Trophoblast cell (in vitro differentiated cells and primary cell): ENCODE measurements around the gene PHF11.
A peak's percentile ranks its signal among the peaks of the same experiment; 100 is the strongest.

ENCODE experiments used
- DNase-seq, 2 donors: peaks; one replicate each; pipeline ENCODE4 v3.0.0-alpha.2; 2016
- H2AFZ ChIP-seq: 2 replicates; pipeline ENCODE4 v1.6.1; 2013; ENCODE audit warnings: low read length, moderate library complexity, mild to moderate bottlenecking; ENCODE audit not compliant: insufficient read depth, poor library complexity
- H2AK5ac ChIP-seq: 2 replicates; pipeline ENCODE4 v1.6.1; 2013; ENCODE audit warnings: mild to moderate bottlenecking, low read length
- H2BK120ac ChIP-seq: 2 replicates; pipeline ENCODE4 v1.6.1; 2013; ENCODE audit warnings: low read length, mild to moderate bottlenecking, moderate library complexity; ENCODE audit not compliant: insufficient read depth, poor library complexity
- H2BK12ac ChIP-seq: 2 replicates; pipeline ENCODE4 v1.6.1; 2013; ENCODE audit warnings: mild to moderate bottlenecking, low read length, moderate library complexity
- H2BK5ac ChIP-seq: 2 replicates; pipeline ENCODE4 v1.6.1; 2013; ENCODE audit warnings: low read length, low read depth, moderate library complexity, mild to moderate bottlenecking; ENCODE audit not compliant: poor library complexity
- H3K14ac ChIP-seq: 2 replicates; pipeline ENCODE4 v1.6.1; 2013; ENCODE audit warnings: mild to moderate bottlenecking, low read length
- H3K18ac ChIP-seq: 2 replicates; pipeline ENCODE4 v1.6.1; 2013; ENCODE audit warnings: mild to moderate bottlenecking, low read length
- H3K23ac ChIP-seq: 2 replicates; pipeline ENCODE4 v1.6.1; 2013; ENCODE audit warnings: low read length
- H3K27ac ChIP-seq: 2 replicates; pipeline ENCODE4 v1.5.1; 2013; ENCODE audit warnings: low read depth, mild to moderate bottlenecking, inconsistent platforms, low read length, moderate library complexity
- H3K27me3 ChIP-seq: 2 replicates; pipeline ENCODE4 v1.6.1; 2013; ENCODE audit warnings: inconsistent platforms, mild to moderate bottlenecking, low read length, moderate library complexity; ENCODE audit not compliant: insufficient read depth
- H3K36me3 ChIP-seq, 2 experiments: 1 replicate in 1 of 2; 2 replicates in 1 of 2; pipeline ENCODE4 v1.6.1; 2013; ENCODE audit warnings: low read length in 2 of 2, mild to moderate bottlenecking in 2 of 2, moderate library complexity in 1 of 2; ENCODE audit not compliant: insufficient read depth in 2 of 2, control insufficient read depth in 1 of 2
- H3K4ac ChIP-seq: 2 replicates; pipeline ENCODE4 v1.6.1; 2013; ENCODE audit warnings: low read depth, mild to moderate bottlenecking, low read length, moderate library complexity
- H3K4me1 ChIP-seq, 2 experiments: 1 replicate in 1 of 2; 2 replicates in 1 of 2; pipeline ENCODE4 v1.6.1; 2013; ENCODE audit warnings: low read length in 2 of 2, mild to moderate bottlenecking in 2 of 2, moderate library complexity in 1 of 2; ENCODE audit not compliant: insufficient read depth in 2 of 2, control insufficient read depth in 1 of 2
- H3K4me2 ChIP-seq: 2 replicates; pipeline ENCODE4 v1.6.1; 2013; ENCODE audit warnings: inconsistent platforms, mild to moderate bottlenecking, low read length, moderate library complexity
- H3K4me3 ChIP-seq: 2 replicates; pipeline ENCODE4 v1.5.1; 2013; ENCODE audit warnings: mild to moderate bottlenecking, low read depth, low read length, inconsistent platforms
- H3K79me1 ChIP-seq: one replicate; pipeline ENCODE4 v1.6.1; 2013; ENCODE audit warnings: low read length
- H3K79me2 ChIP-seq: 2 replicates; pipeline ENCODE4 v1.6.1; 2013; ENCODE audit warnings: low read length, mild to moderate bottlenecking; ENCODE audit not compliant: control insufficient read depth, insufficient read depth, poor library complexity
- H3K9ac ChIP-seq: 2 replicates; pipeline ENCODE4 v1.6.1; 2013; ENCODE audit warnings: mild to moderate bottlenecking, low read length
- H3K9me3 ChIP-seq: 2 replicates; pipeline ENCODE4 v1.6.1; 2013; ENCODE audit warnings: low read depth, mild to moderate bottlenecking, control low read depth, inconsistent platforms, low read length; ENCODE audit not compliant: insufficient read depth
- H4K12ac ChIP-seq: 2 replicates; pipeline ENCODE4 v1.6.1; 2013; ENCODE audit warnings: low read depth, mild to moderate bottlenecking, low read length, moderate library complexity
- H4K8ac ChIP-seq: 2 replicates; pipeline ENCODE4 v1.6.1; 2013; ENCODE audit warnings: low read depth, mild to moderate bottlenecking, low read length, moderate library complexity
- H4K91ac ChIP-seq: one replicate; pipeline ENCODE4 v1.6.1; 2013; ENCODE audit warnings: low read depth, mild to moderate bottlenecking, low read length, moderate library complexity
- WGBS: extraction: QIAGEN DNeasy Blood & Tissue Kit; methylation state at CpG from one replicate; pipeline ENCODE4 v1.1.7; 2013; ENCODE audit warnings: missing lambda C conversion rate; ENCODE audit not compliant: insufficient read length, insufficient coverage; ENCODE audit errors: extremely low coverage; 5-methylcytosine and 5-hydroxymethylcytosine counted together

The PHF11 gene

DNA sequence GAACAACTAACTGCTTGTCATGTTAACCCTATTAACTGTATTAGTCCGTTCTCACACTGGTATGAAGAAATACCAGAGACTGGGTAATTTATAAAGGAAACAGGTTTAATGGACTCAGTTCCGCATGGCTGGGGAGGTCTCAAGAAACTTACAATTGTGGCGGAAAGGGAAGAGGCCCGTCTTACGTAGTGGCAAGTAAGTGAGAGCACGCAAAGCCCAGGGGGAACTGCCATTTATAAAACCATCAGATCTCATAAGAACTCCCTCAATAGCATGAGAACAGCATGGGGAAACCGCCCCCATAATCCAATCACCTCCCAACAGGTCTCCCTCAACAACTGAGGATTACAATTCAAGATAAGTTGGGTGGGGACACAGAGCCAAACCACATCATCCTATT, 34.7 kb downstream of the PHF11 start:
- Histone ChIP-seq H3K4me2 (no peak overlapping the region), H2AFZ (no peak overlapping the region), H3K23ac (no peak overlapping the region), H4K91ac (no peak overlapping the region), H3K27me3 (no peaks in the 10 kb centered on the region), H2BK5ac (no peak overlapping the region), H4K8ac (no peak overlapping the region), H2BK120ac (no peak overlapping the region), H4K12ac (no peak overlapping the region), H3K4me1 (no peaks in the 10 kb centered on the region), H3K18ac (no peak overlapping the region), H3K9me3 (no peaks in the 10 kb centered on the region), H2AK5ac (no peak overlapping the region), H3K79me2 (no peaks in the 10 kb centered on the region), H3K36me3 (peaks cover 1 to 2% of the 10 kb centered on the region in 2 experiments), H3K4me3 (no peak overlapping the region), H3K79me1 (no peaks in the 10 kb centered on the region), H3K9ac (no peak overlapping the region), H3K14ac (no peak overlapping the region), H2BK12ac (no peak overlapping the region), H3K27ac (no peak overlapping the region), H3K4ac (no peak overlapping the region)
- WGBS, result no CpG with 5 or more reads among the region's 7 CpGs
- no peak for DNase-seq

DNA sequence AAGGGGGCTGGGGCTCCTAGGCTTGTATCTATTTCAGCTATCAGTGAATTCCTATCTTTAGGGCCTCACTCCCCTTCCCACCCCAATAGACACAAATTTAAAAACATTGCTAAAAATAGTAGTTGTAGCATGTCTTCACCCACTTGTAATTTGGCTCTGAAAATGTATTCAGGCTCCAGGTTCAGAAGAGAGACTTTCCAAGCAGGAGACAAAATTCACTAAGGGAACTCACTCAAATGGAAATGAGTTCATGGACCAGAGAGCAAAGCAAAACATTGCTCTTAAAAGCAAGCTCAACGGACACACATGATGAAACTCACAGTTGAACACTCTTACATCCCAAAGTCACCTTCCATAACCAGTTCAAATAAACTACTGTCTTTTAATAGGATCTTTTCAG, 36.8 kb downstream of the PHF11 start:
- Histone ChIP-seq H3K27ac (no peak overlapping the region), H3K4me2 (no peak overlapping the region), H2AFZ (no peak overlapping the region), H2BK12ac (no peak overlapping the region), H4K12ac (no peak overlapping the region), H3K14ac (no peak overlapping the region), H3K23ac (no peak overlapping the region), H2AK5ac (no peak overlapping the region), H4K91ac (no peak overlapping the region), H3K79me1 (no peaks in the 10 kb centered on the region), H3K4me3 (no peak overlapping the region), H3K79me2 (no peaks in the 10 kb centered on the region), H3K18ac (no peak overlapping the region), H3K4me1 (no peaks in the 10 kb centered on the region), H2BK120ac (no peak overlapping the region), H2BK5ac (no peak overlapping the region), H3K9me3 (no peaks in the 10 kb centered on the region), H4K8ac (no peak overlapping the region), H3K36me3 (peaks cover 1 to 3% of the 10 kb centered on the region in 2 experiments), H3K27me3 (no peaks in the 10 kb centered on the region), H3K9ac (no peak overlapping the region), H3K4ac (no peak overlapping the region)
- DNase-seq, result no peak
- no CpG with 5 or more reads among the region's 1 CpG for WGBS

DNA sequence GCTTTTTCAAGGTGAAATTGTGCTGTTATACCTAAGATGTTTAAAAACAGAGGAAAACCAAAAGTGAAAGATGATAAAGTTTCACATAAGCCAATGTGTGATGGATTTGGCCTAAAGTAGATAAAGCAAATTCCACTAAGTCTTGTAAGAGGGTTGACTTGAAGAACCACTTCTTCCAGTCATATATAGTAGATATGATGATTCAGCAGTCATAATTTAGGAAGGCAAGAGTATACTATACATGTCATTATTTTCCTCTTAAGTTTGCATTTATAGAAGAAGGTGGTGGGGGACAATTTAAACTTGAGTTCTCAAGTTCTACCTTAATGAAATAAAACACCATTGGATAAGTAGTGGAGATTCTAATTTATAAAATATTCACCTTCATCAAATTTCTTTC, 37.3 kb downstream of the PHF11 start:
- H2BK120ac ChIP-seq, result no peak overlapping the region
- no peak overlapping the region for H4K8ac ChIP-seq
- no peak overlapping the region for H3K4me3 ChIP-seq
- H2AK5ac ChIP-seq, result no peak overlapping the region
- no peak overlapping the region for H4K91ac ChIP-seq
- H3K9me3 ChIP-seq, result no peaks in the 10 kb centered on the region
- no peak overlapping the region for H3K9ac ChIP-seq
- H3K18ac ChIP-seq, result no peak overlapping the region
- no peaks in the 10 kb centered on the region for H3K4me1 ChIP-seq
- peaks cover 2 to 3% of the 10 kb centered on the region in 2 experiments for H3K36me3 ChIP-seq
- no peak overlapping the region for H3K14ac ChIP-seq
- H3K79me2 ChIP-seq, result no peaks in the 10 kb centered on the region
- H3K4ac ChIP-seq, result no peak overlapping the region
- H3K27me3 ChIP-seq, result no peaks in the 10 kb centered on the region
- no peak overlapping the region for H2AFZ ChIP-seq
- peak in 1 of 2 donors; percentile 39 for DNase-seq
- no peak overlapping the region for H4K12ac ChIP-seq
- no peak overlapping the region for H3K4me2 ChIP-seq
- no peak overlapping the region for H3K27ac ChIP-seq
- H3K23ac ChIP-seq, result no peak overlapping the region
- no peak overlapping the region for H2BK12ac ChIP-seq
- no peak overlapping the region for H2BK5ac ChIP-seq
- H3K79me1 ChIP-seq, result no peaks in the 10 kb centered on the region

DNA sequence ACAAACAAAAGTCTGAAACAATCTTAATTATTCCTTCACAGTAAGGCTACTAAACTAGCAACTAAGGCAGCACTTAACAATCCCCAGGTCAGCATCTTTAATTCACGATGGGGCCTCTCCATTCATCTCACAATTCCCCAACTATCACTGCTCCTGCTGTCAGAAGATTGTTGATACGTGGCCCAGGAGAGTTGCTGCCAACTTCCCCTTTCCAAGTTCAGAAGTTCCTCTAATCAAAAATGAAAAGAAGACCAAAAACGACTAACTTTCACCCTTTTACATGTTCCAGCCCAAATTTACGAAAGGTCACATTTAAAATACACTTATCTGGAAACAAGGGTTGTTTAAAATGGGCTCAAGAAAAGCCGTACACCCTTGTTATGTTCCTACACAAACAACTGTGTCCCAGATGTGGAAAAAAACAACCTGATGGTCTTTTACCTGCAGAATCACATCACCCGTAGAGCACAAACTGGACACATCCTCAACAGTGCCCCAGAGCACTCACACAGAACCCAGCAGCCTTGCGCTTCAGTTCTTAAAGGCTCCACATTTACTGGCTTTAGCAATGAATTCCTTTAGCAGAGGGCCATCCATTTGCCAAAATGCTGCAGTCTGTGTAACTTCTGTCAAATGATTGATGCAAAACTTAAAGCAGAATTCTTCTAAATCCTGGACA, 38.0 kb downstream of the PHF11 start:
- no peak overlapping the region for H3K18ac ChIP-seq
- H4K8ac ChIP-seq, result no peak overlapping the region
- H2AFZ ChIP-seq, result no peak overlapping the region
- H3K36me3 ChIP-seq, result peaks cover 3 to 4% of the 10 kb centered on the region in 2 experiments
- H3K4ac ChIP-seq, result no peak overlapping the region
- no peak for DNase-seq
- H3K23ac ChIP-seq, result no peak overlapping the region
- WGBS, result no CpG with 5 or more reads among the region's 7 CpGs
- H4K91ac ChIP-seq, result no peak overlapping the region
- no peak overlapping the region for H2AK5ac ChIP-seq
- H3K9me3 ChIP-seq, result no peaks in the 10 kb centered on the region
- H2BK5ac ChIP-seq, result no peak overlapping the region
- H3K14ac ChIP-seq, result no peak overlapping the region
- no peak overlapping the region for H3K27ac ChIP-seq
- no peaks in the 10 kb centered on the region for H3K27me3 ChIP-seq
- H2BK12ac ChIP-seq, result no peak overlapping the region
- H4K12ac ChIP-seq, result no peak overlapping the region
- no peaks in the 10 kb centered on the region for H3K79me1 ChIP-seq
- H3K4me3 ChIP-seq, result no peak overlapping the region
- no peaks in the 10 kb centered on the region for H3K79me2 ChIP-seq
- no peak overlapping the region for H3K9ac ChIP-seq
- no peak overlapping the region for H3K4me2 ChIP-seq
- H2BK120ac ChIP-seq, result no peak overlapping the region
- no peaks in the 10 kb centered on the region for H3K4me1 ChIP-seq
